Left hindlimb (tissue), 1 donor: ENCODE data around the gene AIPL1.

Experiments
- DNase-seq: peaks from one replicate; pipeline ENCODE4 v3.0.0-alpha.2; 2018

Gene AIPL1

DNA sequence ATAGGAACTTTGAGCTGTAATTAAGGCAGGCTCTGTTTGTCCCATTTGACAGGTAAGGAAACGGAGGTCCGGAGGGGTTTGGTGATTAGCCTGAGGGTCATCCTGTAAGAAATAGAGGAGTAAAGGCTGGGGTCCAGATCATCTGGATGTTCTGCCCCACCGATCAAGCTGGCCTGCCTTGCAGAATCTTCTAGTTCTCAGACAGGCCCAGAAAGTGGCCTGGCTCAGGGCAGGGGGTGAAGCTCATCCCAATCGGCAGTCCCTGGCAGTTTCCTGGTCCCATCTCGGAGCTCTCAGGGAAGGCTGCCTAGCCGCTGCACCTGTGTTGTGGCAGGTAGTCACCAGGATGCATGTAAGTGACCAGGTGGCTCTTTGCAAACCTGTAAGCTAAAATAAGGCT is 13.6 kb upstream of the AIPL1 start:
- DNase-seq: no peak

GRCh38 chr17:6446516-6447100 is 11.7 kb upstream of the AIPL1 start:
- DNase-seq: no peak

- no peak for DNase-seq
These were observed 9.8 kb upstream of the AIPL1 start for GRCh38 chr17:6444571-6445335.

- DNase-seq: peak; percentile 98
These were observed 9.0 kb upstream of the AIPL1 start, which contains the start of gene PIMREG for GRCh38 chr17:6443692-6444570. PIMREG (plus strand) TSS chr17:6444455; CDS start chr17:6445111, 656 bp downstream.

GRCh38 chr17:6442775-6443174 is 7.9 kb upstream of the AIPL1 start:
- no peak for DNase-seq

DNA sequence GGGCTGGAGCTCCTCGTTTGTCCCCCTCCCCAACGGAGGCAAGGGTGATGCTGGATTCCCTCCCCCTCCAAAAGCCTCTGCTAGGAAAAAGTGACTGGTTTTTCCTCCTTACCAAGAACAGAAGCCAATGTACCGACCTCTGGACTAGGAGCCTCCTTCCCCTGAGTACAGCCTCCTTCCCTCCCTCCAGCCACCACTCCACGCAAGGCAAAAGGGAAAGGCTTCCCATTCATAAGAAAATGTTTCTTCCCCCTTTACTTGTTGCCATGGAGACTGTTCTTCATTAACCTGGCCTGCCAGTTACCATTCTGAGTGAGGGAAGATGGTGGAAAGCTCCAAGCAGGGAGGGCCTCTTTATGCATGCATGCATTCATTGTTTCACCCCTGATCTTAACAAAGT is 5.0 kb upstream of the AIPL1 start:
- DNase-seq: no peak

- no peak for DNase-seq
These were observed 3.0 kb upstream of the AIPL1 start for GRCh38 chr17:6437956-6438355.

- no peak for DNase-seq
These were observed 2.5 kb upstream of the AIPL1 start for GRCh38 chr17:6437466-6437865.

- peak; percentile 54 for DNase-seq
These were observed 1.0 kb upstream of the AIPL1 start for GRCh38 chr17:6435968-6436367.

DNA sequence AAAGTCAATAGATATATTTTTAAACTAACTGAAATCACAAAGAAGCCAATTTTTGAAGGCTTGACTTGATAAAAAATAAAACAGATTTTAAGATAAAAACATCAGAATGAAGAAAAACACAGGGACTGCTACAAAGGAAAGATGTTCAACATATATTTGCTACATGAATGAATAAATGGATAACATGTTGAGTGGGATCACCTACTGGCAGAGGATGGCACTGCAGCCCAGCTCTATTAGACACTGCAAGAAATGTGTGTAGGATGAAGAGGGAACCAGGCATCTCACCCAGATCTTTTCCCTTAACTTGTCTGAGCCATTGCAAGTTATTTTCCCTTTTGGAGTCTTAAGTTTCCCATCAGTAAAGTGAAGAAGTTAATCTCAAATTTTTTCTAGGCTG is 4.2 kb downstream of the AIPL1 start:
- no peak for DNase-seq

GRCh38 chr17:6429266-6429665 is 5.7 kb downstream of the AIPL1 start:
- no peak for DNase-seq

DNA sequence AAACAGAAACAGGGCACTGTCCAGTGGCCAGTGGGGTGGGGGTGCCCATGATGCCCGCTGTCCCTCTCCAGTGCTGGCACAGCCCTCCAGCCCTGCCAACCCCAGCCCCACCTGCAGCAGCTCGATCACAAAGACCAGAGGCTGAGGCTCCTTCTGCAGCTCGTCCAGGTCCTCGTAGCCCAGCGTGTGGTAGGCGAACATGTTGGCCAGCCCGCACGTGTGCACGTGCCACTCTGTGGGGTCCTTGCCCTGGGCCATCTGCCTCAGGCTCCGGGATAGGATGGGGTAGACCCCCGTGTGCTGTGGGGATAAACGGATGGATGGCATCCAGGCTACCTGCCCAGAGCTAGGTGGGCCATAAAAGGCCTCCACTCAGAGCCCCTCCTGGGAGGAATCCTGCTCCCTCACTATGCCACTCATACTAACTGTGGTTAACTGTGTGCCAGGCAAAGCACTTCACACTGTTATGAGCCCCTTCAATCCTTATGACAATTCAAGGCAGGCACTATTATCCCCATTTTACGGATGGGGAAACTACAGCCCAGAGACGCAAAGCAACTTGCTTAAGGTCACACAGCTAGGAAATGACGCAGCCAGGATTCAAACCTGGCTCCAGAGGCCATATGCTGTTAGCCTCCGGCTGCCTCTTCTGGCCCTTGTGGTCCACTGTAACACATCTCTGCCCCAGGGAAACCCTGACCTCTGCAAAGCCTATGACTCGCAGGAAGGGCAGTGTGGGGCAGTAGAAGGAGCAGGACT is 6.5 kb downstream of the AIPL1 start:
- no peak for DNase-seq

DNA sequence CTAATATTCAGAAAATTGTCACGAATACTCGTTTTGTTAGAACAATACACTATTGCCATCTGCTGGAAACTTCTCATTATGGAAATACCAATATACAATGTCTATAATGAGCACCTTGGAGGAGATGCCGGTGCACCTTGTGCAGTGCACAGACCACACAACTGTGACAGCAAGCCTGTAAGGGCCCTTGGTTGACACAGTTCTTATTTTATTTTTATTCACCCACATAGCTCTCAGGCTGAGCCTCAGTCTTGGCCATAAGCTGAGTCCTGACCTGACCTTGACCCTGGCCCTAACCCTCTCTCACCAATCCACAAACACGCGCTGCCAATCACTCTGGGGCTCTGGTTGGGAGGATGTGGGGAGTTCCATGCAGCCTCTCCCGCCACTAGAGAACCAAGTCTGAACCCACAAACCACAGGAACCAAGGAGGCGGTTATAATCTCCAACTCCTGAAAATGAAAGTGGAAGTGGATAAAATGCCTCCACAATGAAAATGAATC is 7.6 kb downstream of the AIPL1 start:
- DNase-seq: peak; percentile 41

DNA sequence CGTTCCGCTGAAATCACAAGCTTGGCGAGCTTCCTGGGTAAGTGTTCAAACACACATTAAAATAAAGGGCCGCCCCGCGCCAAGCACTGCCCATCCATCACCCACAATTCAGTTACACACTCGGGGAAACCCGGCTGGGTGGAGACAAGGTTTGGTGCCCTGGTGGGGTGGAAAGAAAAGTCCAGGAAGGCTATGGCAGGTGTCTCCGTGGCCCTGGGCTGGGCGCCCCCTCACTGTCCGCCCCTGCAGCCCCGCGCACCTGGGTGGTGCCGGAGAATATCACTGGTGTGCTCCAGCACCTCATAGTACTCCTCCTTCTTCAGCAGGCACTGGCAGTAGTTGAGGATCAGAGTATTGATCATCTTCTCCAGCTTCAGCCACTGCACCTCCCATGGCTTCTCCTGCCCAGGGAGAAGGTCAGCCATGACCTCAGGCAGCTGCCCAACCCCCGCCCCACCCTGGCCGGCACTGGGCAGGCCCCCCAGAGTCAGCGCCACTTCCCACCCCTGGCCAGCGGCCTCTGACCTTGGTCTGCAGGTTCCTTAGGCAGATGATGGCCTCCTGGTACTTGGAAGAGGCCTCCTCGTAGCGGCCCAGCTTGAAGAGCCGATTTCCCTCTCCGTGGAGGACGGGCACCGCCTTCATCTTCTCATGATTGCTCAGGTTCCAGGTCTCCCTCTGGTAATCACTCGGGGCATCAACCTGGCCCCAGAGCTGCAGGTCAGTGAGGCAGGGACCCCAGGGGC is 8.4 kb downstream of the AIPL1 start:
- DNase-seq: no peak

- DNase-seq: no peak
These were observed 9.5 kb downstream of the AIPL1 start for GRCh38 chr17:6425407-6425806.

GRCh38 chr17:6423931-6424330 is 11.0 kb downstream of the AIPL1 start:
- DNase-seq: no peak

- DNase-seq: no peak
These were observed 12.2 kb downstream of the AIPL1 start for GRCh38 chr17:6422654-6423241.

GRCh38 chr17:6421700-6422604 is 13.0 kb downstream of the AIPL1 start:
- DNase-seq: peak; percentile 60

DNA sequence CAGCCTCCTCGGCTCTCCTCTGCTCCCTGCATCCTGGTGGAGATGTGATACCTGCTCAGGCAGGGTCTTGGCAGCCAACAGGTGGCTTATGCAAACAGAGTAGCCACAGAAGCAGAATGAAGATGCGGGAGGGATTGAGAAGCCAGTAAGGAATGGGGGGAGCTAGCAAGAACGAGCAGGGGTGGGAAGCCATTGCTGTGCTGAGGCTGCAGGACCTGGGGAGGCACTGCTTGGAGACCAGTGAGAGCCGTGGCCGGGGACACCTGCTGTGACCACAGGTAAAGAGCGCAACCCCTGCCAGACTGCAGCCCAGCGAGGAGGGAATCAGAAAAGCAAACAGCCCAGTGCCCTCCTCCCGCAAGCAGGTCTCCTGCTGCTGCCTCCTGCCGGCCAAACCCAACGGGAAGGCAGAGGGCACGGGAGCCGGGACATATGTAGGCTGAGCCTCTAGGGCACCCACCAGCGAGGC is 14.7 kb downstream of the AIPL1 start:
- DNase-seq: no peak

DNA sequence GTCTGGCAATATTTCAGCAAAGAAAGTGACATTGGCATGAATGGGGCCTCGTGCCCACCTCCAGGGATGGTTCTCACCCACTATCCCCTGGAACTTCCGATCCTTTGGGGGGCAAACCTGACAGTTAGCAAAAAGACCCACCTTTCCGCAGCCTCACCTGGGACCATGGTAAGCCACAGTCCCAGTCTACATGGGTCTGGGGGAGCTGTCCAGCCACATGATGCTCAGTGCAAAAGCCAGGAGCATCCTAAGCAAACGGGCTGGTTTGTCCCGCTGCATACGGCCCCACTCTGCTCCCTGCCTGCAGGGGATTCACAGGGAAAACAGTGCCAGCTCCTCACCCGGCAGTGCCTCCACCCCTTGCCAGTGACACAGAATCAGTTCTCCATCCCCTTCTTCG is 19.3 kb downstream of the AIPL1 start:
- no peak for DNase-seq
